T1000 (cell line): ENCODE data around the gene TMOD2.

Source experiments
- DNase-seq: peaks from one replicate; lab custom pipeline; 2025; ENCODE audit warnings: mixed read lengths; lab: John Stamatoyannopoulos, UW

TMOD2 gene

GRCh38 chr15:51750792-51751696 lies at the start of gene TMOD2:
Gene TMOD2 (plus strand): TSS chr15:51751597. CDS start chr15:51766442, 14,845 bp downstream.
- no peak for DNase-seq

GRCh38 chr15:51702710-51703109 lies 48.7 kb upstream of the TMOD2 start:
- DNase-seq, result no peak

GRCh38 chr15:51706291-51706690 lies 45.1 kb upstream of the TMOD2 start:
- no peak for DNase-seq

GRCh38 chr15:51706926-51707608 lies 44.3 kb upstream of the TMOD2 start:
- DNase-seq, result no peak

- no peak for DNase-seq
These were observed 43.4 kb upstream of the TMOD2 start for GRCh38 chr15:51708013-51708412.

GRCh38 chr15:51709031-51709430 lies 42.4 kb upstream of the TMOD2 start:
- DNase-seq, result no peak

- DNase-seq, result no peak
These were observed 37.2 kb upstream of the TMOD2 start for GRCh38 chr15:51714162-51714561.

GRCh38 chr15:51714911-51715310 lies 36.5 kb upstream of the TMOD2 start:
- DNase-seq, result no peak

GRCh38 chr15:51718219-51718618 lies 33.2 kb upstream of the TMOD2 start:
- DNase-seq, result no peak

GRCh38 chr15:51718746-51719145 lies 32.7 kb upstream of the TMOD2 start:
- no peak for DNase-seq

GRCh38 chr15:51720201-51720995 lies 31.0 kb upstream of the TMOD2 start:
- DNase-seq, result no peak

- no peak for DNase-seq
These were observed 30.0 kb upstream of the TMOD2 start for GRCh38 chr15:51721199-51721960.

- DNase-seq, result no peak
These were observed 27.2 kb upstream of the TMOD2 start for GRCh38 chr15:51724199-51724598.

GRCh38 chr15:51724673-51725072 lies 26.7 kb upstream of the TMOD2 start:
- DNase-seq, result no peak

- peak; percentile 52 for DNase-seq
These were observed 24.9 kb upstream of the TMOD2 start for GRCh38 chr15:51726302-51727073.

GRCh38 chr15:51727141-51727897 lies 24.1 kb upstream of the TMOD2 start:
- no peak for DNase-seq

GRCh38 chr15:51731549-51732267 lies 19.7 kb upstream of the TMOD2 start:
- DNase-seq, result no peak

- no peak for DNase-seq
These were observed 18.8 kb upstream of the TMOD2 start for GRCh38 chr15:51732646-51733045.

GRCh38 chr15:51735228-51736010 lies 16.0 kb upstream of the TMOD2 start:
- no peak for DNase-seq
